GM12873 (cell line): Measurements from ENCODE around the gene TCOF1.

Experiments
- TF ChIP-seq, protein P1 (sequence below): IDR thresholded peaks from 2 replicates; pipeline ENCODE4 v1.5.1; 2012; ENCODE audit warnings: low read depth, mild to moderate bottlenecking, moderate library complexity, low read length, control low read depth; ENCODE audit not compliant: insufficient read depth; ENCODE audit errors: missing control alignments

TCOF1 gene

DNA sequence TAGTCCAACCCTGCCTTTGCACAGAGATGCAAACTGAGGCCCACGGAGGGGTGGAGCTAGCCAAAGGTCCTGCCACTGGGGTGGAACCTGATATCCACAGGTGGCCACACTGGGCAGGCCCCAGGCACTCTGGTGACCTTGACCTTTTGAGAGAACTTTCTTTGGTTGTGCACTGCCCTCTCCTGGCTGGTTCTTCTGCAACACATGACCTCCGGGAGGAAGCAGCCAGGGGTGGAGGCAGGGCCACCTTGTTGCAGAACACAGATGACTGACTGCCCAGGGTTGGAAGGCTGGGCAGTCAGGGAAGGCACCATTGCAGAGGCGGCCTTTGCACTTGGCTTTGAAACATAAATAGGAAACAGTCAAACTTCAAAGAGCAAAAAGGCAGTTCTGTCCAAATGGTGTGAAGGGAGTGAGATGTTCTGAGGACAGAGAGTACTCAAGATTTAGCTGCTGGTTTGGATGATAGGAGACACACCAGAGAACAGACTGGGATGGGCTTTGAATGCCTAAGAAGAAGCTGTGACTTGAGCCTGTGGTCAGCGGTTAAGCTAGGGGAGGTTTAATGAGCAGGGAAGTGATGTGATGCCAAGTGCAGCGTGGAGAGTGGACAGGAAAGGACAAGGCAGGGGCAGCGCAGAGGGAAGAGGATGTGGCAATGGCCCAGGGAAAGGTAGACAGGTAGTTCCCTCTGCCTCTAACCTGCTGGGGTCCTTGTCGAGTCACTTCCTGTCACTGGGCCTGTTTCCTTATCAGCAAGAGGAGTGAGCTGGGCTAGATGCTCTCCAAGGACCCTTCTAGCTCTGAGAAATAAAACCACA is 6.8 kb upstream of the TCOF1 start:
- TF ChIP-seq, protein P1, sequence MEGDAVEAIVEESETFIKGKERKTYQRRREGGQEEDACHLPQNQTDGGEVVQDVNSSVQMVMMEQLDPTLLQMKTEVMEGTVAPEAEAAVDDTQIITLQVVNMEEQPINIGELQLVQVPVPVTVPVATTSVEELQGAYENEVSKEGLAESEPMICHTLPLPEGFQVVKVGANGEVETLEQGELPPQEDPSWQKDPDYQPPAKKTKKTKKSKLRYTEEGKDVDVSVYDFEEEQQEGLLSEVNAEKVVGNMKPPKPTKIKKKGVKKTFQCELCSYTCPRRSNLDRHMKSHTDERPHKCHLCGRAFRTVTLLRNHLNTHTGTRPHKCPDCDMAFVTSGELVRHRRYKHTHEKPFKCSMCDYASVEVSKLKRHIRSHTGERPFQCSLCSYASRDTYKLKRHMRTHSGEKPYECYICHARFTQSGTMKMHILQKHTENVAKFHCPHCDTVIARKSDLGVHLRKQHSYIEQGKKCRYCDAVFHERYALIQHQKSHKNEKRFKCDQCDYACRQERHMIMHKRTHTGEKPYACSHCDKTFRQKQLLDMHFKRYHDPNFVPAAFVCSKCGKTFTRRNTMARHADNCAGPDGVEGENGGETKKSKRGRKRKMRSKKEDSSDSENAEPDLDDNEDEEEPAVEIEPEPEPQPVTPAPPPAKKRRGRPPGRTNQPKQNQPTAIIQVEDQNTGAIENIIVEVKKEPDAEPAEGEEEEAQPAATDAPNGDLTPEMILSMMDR = peak; percentile 77

DNA sequence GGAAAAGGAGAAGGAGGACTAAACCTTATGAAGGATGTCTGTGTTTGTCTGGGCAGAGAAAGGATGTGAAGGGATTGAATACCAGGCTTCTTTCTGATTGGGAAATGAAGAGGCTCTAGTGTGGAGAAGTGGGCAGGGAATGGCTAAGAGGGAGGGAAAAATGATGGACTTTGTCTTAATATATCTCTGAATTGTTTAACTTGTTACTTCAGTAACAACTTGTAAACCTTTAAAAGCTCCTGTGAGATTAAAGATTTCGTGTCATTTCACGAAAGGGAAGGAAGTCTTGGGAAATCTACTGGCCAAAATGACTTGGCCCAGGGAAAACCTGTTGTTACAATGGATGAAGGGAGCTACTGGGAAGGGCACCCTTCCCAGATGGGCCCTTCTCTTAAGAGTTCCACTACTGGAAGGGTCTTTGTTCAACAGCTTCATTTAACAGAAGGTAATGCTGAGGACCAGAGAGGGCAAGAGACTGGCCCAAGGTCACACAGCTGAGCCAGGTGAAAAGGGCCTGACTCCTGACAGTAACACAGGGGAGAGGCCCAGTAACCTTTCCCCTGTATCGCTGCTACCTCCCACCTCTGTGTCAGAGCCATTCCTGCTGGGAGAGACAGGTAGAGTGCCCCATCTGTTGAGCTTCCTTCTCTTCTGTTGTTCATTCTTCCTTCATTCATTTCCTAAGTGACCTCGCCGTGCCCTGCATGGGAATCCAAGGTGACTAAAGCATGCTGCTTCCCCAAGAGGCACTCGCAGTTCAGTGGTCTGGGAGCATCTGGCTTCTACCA is 5.1 kb upstream of the TCOF1 start:
- TF ChIP-seq, protein P1 = no peak

DNA sequence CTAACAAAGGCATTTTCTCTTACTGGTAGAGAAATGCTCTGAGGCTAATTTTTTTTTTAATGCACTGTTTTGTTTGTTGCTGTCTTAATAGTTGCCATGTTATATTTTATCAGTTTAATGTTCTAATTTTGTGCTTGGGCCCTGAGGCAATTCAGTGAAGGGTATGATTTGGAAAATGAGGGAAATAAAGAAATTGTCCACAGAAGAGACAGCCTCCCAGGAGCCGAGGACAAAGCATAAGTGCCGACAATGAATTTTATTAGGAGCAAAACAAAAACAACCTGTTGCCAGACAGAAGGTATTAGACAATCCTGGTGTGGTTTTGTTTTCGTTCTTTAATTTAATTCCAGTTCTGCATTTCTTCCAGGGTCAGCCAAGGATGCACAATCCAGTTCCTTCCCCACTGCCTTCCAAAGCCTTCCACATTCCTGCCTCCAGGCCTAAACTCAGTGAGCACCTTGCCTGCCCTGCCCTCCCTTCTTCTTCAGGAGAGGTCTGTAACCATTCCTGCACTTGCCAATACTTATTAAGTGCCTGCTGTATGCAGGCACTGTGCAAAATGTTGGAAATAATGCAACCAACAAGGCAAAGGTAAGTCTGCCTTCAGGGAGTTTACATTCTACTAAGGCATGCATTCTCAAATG is 4.3 kb upstream of the TCOF1 start:
- TF ChIP-seq, protein P1 = no peak

DNA sequence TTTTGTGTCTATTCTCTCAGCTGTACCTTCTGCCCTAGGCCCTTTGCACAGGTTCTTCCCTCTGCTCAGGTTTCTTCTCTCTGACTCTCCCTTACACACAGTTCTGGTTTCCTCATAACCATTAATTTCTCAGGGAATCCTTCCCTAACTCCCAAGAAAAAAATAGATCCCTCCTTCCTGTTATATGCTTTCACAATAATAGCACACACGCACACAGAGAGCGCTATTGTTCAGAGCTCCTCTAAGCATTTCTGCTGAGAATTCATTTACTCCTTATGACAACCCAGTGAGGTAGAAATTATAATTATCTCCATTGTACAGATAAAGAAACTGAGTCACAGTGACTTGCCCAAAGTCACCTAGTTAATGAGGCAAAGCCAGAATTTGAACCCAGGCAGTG is 1.7 kb upstream of the TCOF1 start:
- TF ChIP-seq, protein P1 = no peak

DNA sequence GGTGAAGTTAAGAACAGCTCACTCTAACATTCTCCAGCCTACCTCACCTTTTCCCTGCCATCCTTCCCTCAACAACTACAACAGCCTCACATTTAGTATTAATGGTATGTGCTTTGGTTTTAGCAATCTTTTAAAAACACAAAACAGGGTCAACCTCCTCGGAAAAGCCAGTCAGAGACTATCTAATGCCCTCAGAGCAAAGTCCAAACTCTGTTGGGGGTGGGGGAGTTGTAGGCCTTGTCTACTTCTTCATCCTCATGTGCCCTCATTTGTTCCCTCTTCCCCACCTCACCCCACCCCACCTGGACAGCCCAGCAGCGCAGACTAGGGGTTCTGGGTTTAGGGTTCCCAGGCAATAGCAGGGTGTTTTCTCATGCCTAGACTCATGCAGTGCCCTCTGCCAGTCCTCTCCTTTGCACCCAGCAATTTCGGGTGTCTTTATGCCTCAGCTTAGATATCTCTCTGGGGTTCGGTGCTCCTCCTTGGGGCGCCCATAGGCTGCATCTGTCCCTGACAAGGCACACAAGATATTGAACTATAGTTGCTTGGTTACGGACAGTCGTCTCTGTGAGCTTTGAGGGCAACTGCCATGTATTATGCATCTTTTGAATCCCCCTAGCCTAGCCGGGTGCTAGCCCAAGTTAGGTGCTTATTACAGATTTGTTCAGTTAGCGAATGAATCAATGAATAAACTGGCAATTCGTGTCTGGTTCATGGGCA is 762 bp upstream of the TCOF1 start:
- TF ChIP-seq, protein P1 = no peak

DNA sequence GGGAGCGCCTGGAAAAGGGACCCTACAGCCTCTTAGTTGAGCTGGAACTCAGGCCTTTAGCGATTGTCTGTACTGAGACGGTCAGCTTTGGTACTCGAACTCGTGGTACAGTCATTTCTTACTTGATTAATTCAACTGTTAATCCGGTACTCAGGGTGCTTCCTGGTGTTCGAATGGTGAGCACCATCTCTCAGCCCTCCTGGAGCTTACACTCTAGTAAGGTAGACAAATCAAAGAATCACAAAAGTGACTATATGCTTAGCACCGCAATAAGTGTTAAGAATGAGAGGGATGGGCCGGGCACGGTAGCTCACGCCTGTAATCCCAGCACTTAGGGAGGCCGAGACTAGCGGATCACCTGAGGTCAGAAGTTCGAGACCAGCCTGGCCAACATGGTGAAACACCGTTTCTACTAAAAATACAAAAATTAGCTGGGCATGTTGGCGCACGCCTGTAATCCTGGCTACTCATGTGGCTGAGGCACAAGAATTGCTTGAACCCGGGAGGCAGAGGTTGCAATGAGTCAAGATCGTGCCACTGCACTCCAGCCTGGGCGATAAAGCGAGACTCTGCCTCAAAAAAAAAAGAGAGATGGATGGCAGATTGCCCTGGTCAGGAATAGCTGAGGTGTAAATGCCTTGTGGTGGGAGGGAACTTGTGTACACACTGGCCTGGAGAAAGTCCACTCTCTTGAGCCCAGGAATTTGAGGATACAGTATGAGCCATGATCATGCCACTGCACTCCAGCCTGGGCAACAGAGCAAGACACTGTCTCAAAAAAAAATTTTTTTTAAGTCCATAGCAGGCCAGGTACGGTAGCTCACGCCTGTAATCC is 981 bp downstream of the TCOF1 start:
- TF ChIP-seq, protein P1 = no peak
